Prostate gland (tissue), 2 donors: ENCODE data around the gene MTPN.

ENCODE experiments used
- CTCF ChIP-seq, 4 experiments: fragments of 200-600 bp in 2 of 4; fragments of 450-650 bp in 2 of 4; sonication (generic) in 2 of 4; IDR thresholded peaks; 1 replicate in 3 of 4; 2 replicates in 1 of 4; pipeline ENCODE4 v1.5.1; 2016 to 2019; ENCODE audit warnings: antibody characterized with exemption in 4 of 4, mild to moderate bottlenecking in 2 of 4, moderate library complexity in 2 of 4
- POLR2A ChIP-seq: fragments of 450-650 bp; IDR thresholded peaks from one replicate; pipeline ENCODE4 v1.6.1; 2016; ENCODE audit warnings: antibody characterized with exemption, mild to moderate bottlenecking
- POLR2AphosphoS5 ChIP-seq: sonication (generic); formaldehyde crosslinking; IDR thresholded peaks from one replicate; pipeline ENCODE4 v1.6.1; 2017; ENCODE audit warnings: antibody characterized with exemption

- TF ChIP-seq CTCF (IDR thresholded peaks at IDR 0.05) (no peak), POLR2A (no peak), POLR2AphosphoS5 (no peak)
Observed at GRCh38 chr7:135938086-135938485, 39.1 kb downstream of the MTPN start.
